ENCODE results near the gene RSRC1.
"Not testable (repeated sequence)": the region's sequence is repeated elsewhere in the genome, so short reads cannot be mapped to it uniquely, and the experiment has no call there.

The RSRC1 gene

GRCh38 chr3:158369279-158369678 lies 259.4 kb downstream of the RSRC1 start:
- H3K9me3 Mint-ChIP-seq = peaks cover 21% of the 10 kb centered on the region
- no peaks in the 10 kb centered on the region for H3K4me1 Mint-ChIP-seq
- H3K4me3 Mint-ChIP-seq = no peak overlapping the region
- ATAC-seq = no peak
- no peaks in the 10 kb centered on the region for H3K27me3 Mint-ChIP-seq
- no peak for DNase-seq
- no peak overlapping the region for H3K27ac Mint-ChIP-seq
- peaks cover 17% of the 10 kb centered on the region for H3K36me3 Mint-ChIP-seq (ENCODE audit: low read depth)

- no peak for DNase-seq
- H3K4me1 Mint-ChIP-seq = no peaks in the 10 kb centered on the region
- peaks cover 5% of the 10 kb centered on the region for H3K9me3 Mint-ChIP-seq
- no peaks in the 10 kb centered on the region for H3K27me3 Mint-ChIP-seq
- ATAC-seq = no peak
- no peak overlapping the region for H3K4me3 Mint-ChIP-seq
- peaks cover 7% of the 10 kb centered on the region for H3K36me3 Mint-ChIP-seq (ENCODE audit: low read depth)
- H3K27ac Mint-ChIP-seq = no peak overlapping the region
Measured at GRCh38 chr3:158379517-158379916, 269.6 kb downstream of the RSRC1 start.

- peaks cover 4% of the 10 kb centered on the region for H3K9me3 Mint-ChIP-seq
- H3K4me1 Mint-ChIP-seq = no peaks in the 10 kb centered on the region
- ATAC-seq = peak; percentile 28
- no peak overlapping the region for H3K27ac Mint-ChIP-seq
- no peak overlapping the region for H3K4me3 Mint-ChIP-seq
- H3K36me3 Mint-ChIP-seq (ENCODE audit: low read depth) = peaks cover 7% of the 10 kb centered on the region
- DNase-seq = no peak
- H3K27me3 Mint-ChIP-seq = no peaks in the 10 kb centered on the region
Measured at GRCh38 chr3:158381262-158381868, 271.5 kb downstream of the RSRC1 start.

GRCh38 chr3:158382479-158382878 lies 272.6 kb downstream of the RSRC1 start:
- H3K36me3 Mint-ChIP-seq (ENCODE audit: low read depth) = peaks cover 4% of the 10 kb centered on the region
- DNase-seq (no peak), ATAC-seq (no peak)
- H3K9me3 Mint-ChIP-seq = no peaks in the 10 kb centered on the region
- no peak overlapping the region for H3K4me3 Mint-ChIP-seq
- no peak overlapping the region for H3K27ac Mint-ChIP-seq
- no peaks in the 10 kb centered on the region for H3K4me1 Mint-ChIP-seq
- H3K27me3 Mint-ChIP-seq = no peaks in the 10 kb centered on the region

GRCh38 chr3:158384019-158384418 lies 274.1 kb downstream of the RSRC1 start:
- Mint-ChIP-seq H3K9me3 (no peaks in the 10 kb centered on the region), H3K4me3 (no peak overlapping the region), H3K4me1 (no peaks in the 10 kb centered on the region), H3K27me3 (no peaks in the 10 kb centered on the region), H3K36me3 (ENCODE audit: low read depth) (no peaks in the 10 kb centered on the region), H3K27ac (no peak overlapping the region)
- ATAC-seq (peak; percentile 20), DNase-seq (no peak)

GRCh38 chr3:158395421-158395820 lies 285.5 kb downstream of the RSRC1 start:
- ATAC-seq = no peak
- Mint-ChIP-seq H3K27ac (no peak overlapping the region), H3K4me3 (no peak overlapping the region), H3K27me3 (no peaks in the 10 kb centered on the region), H3K9me3 (peaks cover 37% of the 10 kb centered on the region), H3K4me1 (no peaks in the 10 kb centered on the region), H3K36me3 (ENCODE audit: low read depth) (peaks cover 13% of the 10 kb centered on the region)
- no peak for DNase-seq

DNA sequence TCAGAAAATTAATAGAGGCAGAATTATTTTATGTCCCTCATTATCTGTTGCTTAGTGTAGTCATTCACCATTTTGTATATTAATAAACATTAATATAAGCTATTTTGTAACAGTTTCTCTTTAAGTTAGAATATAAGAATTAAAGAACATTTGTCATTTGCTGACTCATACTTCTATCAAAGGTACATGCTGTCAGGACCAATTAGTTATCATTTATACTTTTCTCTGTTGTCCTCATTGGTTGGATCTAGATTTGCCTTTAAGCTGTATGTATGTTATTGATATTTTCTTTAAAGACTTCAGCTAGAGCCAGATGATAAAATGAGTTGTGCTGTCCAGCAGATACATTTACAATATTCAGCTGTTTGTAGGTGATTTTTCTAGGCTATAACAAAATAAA lies 292.7 kb downstream of the RSRC1 start:
- H3K4me3 Mint-ChIP-seq = no peak overlapping the region
- H3K27me3 Mint-ChIP-seq = no peaks in the 10 kb centered on the region

GRCh38 chr3:158403013-158403412 lies 293.1 kb downstream of the RSRC1 start:
- no peaks in the 10 kb centered on the region for H3K9me3 Mint-ChIP-seq
- H3K36me3 Mint-ChIP-seq (ENCODE audit: low read depth) = no peaks in the 10 kb centered on the region
- no peak overlapping the region for H3K4me3 Mint-ChIP-seq
- DNase-seq (no peak), ATAC-seq (no peak)
- no peaks in the 10 kb centered on the region for H3K4me1 Mint-ChIP-seq
- H3K27ac Mint-ChIP-seq = no peak overlapping the region
- H3K27me3 Mint-ChIP-seq = no peaks in the 10 kb centered on the region

More for the DNA sequence above, 292.7 kb downstream of the RSRC1 start:
- Mint-ChIP-seq H3K36me3 (ENCODE audit: low read depth) (peaks cover 1% of the 10 kb centered on the region), H3K9me3 (no peaks in the 10 kb centered on the region), H3K27ac (no peak overlapping the region), H3K4me1 (no peaks in the 10 kb centered on the region)
- no peak for DNase-seq
- ATAC-seq = no peak

GRCh38 chr3:158404131-158404718 lies 294.3 kb downstream of the RSRC1 start:
- Mint-ChIP-seq H3K4me3 (no peak overlapping the region), H3K9me3 (no peaks in the 10 kb centered on the region), H3K4me1 (no peaks in the 10 kb centered on the region), H3K27me3 (no peaks in the 10 kb centered on the region), H3K36me3 (ENCODE audit: low read depth) (no peaks in the 10 kb centered on the region), H3K27ac (no peak overlapping the region)
- DNase-seq (no peak), ATAC-seq (no peak)

- H3K36me3 Mint-ChIP-seq (ENCODE audit: low read depth) = no peaks in the 10 kb centered on the region
Measured at GRCh38 chr3:158405507-158405906, 295.6 kb downstream of the RSRC1 start.

DNA sequence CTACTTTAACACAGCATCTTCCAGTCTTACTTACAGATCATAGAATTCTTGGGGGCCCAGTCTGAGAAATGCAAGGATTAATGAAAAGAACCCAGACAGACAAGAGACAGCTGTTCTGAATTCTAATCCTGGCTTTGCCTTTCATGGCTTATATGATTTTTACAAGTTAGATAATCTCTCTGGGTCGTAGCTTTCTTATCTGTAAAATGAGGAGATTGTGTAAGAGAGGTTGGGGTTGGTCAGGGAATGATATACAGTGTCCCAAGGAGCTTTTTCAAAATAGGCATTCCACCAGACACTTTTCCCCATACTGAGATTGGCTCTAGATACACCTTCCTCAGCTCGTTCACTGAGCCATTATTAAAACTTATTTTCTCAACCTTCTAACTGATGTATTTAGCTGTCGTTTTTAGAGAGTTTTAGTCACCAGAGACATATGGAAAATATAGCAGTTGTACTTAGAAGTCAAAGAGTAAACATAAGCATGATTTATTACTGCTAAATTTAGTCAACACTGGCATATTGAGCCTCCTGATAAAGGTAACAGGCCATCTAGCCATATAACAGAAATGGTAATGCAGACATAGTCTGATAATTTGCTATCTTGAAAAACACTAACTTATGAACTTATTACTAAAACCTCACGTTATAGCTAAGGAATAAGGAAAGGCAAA lies 298.1 kb downstream of the RSRC1 start:
- Mint-ChIP-seq H3K9me3 (peaks cover 5% of the 10 kb centered on the region), H3K27me3 (no peaks in the 10 kb centered on the region), H3K4me1 (no peaks in the 10 kb centered on the region), H3K27ac (no peak overlapping the region), H3K36me3 (ENCODE audit: low read depth) (peaks cover 5% of the 10 kb centered on the region), H3K4me3 (no peak overlapping the region)
- no peak for DNase-seq
- ATAC-seq = no peak

More at GRCh38 chr3:158405507-158405906, 295.6 kb downstream of the RSRC1 start:
- no peak for DNase-seq
- Mint-ChIP-seq H3K27ac (no peak overlapping the region), H3K9me3 (no peaks in the 10 kb centered on the region), H3K4me3 (no peak overlapping the region), H3K4me1 (no peaks in the 10 kb centered on the region), H3K27me3 (no peaks in the 10 kb centered on the region)
- no peak for ATAC-seq

GRCh38 chr3:158408518-158408897 lies 298.6 kb downstream of the RSRC1 start:
- not testable (repeated sequence) for H3K4me3 Mint-ChIP-seq; H3K4me1 Mint-ChIP-seq; H3K9me3 Mint-ChIP-seq; ATAC-seq; H3K36me3 Mint-ChIP-seq (ENCODE audit: low read depth); DNase-seq; H3K27ac Mint-ChIP-seq; H3K27me3 Mint-ChIP-seq

DNA sequence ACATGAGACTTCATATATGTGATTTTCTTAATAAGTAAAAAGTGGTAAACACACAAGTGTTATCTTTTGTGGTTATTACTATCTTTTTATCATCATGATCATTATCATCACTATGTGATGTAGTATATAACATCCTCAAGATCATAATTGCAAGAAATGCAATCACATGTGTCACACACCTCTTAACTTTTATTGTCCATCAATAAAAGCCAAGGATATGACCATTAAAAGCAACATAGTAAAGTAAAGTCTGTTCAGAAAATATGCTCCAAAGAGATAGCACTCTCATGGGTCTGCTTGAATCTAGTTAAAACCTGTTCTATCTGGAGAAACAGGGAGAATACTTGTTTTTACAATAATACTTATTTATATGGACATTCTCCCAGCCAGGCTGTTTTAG lies 308.1 kb downstream of the RSRC1 start:
- DNase-seq (no peak), ATAC-seq (no peak)
- H3K9me3 Mint-ChIP-seq = peaks cover 8% of the 10 kb centered on the region
- no peak overlapping the region for H3K4me3 Mint-ChIP-seq
- no peaks in the 10 kb centered on the region for H3K27me3 Mint-ChIP-seq
- H3K27ac Mint-ChIP-seq = no peak overlapping the region
- peaks cover 14% of the 10 kb centered on the region for H3K36me3 Mint-ChIP-seq (ENCODE audit: low read depth)
- peaks cover 13% of the 10 kb centered on the region for H3K4me1 Mint-ChIP-seq

- ATAC-seq (no peak), DNase-seq (no peak)
- peaks cover 13% of the 10 kb centered on the region for H3K4me1 Mint-ChIP-seq
- peaks cover 9% of the 10 kb centered on the region for H3K36me3 Mint-ChIP-seq (ENCODE audit: low read depth)
- H3K9me3 Mint-ChIP-seq = peaks cover 6% of the 10 kb centered on the region
- no peak overlapping the region for H3K4me3 Mint-ChIP-seq
- no peak overlapping the region for H3K27ac Mint-ChIP-seq
- no peaks in the 10 kb centered on the region for H3K27me3 Mint-ChIP-seq
Measured at GRCh38 chr3:158419820-158420653, 310.1 kb downstream of the RSRC1 start.

All from activated naive CD8-positive, alpha-beta T cell treated with anti-CD3 and anti-CD28 coated beads, Interleukin-2, amount 50 U/mL, for 24 hours (primary cell).